AG08395 (cell line): ENCODE measurements around the gene ST6GALNAC2.

Experiments
- DNase-seq: peaks from one replicate; pipeline ENCODE4 v3.0.0; 2012; ENCODE audit warnings: mixed read lengths, low spot score

ST6GALNAC2 gene

DNA sequence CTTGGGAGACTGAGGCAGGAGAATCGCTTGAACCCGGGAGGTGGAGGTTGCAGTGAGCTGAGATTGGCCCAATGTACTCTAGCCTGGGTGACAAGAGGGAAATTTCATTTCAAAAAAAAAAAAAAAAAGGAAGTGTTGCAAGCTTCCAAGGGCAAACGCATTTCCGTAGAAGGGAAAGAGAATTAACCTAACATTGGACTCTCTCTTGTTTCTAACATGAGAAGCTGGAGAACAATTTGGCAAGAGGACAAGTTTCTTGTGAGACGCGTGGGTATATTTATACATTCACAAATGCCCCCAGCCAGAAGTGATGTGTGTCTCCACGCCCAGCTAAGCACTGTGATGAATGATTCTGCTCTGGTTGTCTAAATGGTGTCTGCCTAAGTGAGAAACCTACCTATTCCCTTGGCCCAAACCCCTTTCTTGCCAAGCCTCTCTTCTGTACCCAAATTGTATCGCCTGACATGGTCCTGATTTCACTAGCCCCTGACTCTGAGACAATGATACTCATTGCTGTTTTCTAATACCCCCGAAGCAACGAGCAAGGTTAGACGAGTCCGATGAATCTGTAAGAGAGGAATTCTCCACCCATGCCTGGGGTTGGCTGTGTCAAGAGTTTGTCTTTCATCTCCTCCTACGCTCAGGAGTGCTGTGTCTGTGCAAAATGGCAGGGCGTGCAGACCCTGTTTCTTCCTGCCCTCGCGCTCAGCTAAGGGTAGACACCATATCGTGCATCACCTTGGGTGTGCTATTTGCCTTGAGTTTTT, 14.2 kb upstream of the ST6GALNAC2 start:
- DNase-seq = no peak

DNA sequence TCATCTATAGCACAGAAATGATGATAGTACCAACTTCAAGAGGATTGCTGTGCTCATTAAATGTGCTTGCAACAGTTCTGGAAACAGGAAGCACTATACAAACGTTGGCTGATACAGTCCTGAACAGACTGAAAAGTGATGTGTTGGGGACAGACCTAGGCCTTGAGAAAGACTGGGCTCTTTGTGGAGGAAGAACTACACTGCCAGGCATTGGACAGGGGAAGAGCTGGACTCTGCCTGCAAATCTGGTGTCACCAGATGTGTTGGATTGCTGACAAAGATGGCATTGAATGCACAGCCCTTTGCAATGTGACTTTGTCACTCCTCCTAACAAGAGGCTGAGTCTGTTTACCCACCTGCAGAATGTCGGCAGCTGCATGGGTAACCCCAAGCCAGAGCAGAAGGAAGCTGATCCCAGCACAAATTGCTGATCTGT, 12.4 kb upstream of the ST6GALNAC2 start:
- DNase-seq = no peak

DNA sequence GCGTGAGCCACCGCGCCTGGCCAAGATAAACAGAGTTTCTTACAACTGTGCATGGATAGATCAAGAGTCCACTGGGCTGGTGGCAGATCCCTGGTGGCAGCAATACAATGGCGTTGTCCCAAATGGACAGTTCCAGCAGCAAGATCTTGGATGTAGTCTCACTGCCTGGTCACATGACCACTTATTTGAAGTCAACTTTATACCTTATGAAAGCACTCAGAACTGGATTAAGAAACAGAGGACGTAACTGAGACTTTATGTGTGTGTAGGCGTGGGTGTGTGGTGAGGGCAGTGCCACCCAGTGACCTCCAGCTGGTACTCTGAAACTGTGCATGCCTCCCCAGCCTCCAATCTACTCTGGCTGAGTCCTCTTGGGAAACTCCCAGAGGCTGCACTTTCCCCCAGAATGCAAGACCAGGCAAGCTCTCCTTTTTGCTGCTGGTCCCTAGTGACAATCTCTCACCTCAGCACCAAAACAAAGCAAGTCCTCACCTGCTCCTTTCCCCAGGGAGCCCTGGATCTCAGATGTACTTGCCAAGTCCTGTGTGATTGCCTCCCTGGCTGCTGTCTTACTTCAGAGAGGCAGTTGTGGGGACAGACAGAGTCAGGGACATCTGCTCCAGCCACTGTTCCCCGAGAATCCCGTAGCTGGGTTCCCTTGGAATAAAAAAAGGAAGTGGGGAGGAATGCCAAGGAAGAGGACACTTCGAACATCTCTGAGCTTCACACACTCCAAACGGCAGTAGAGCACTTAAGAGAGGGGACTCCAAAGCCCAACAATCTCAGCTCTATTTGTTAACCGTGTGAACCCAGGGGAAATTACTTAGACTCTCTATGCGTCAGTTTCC, 11.7 kb upstream of the ST6GALNAC2 start:
- no peak for DNase-seq

DNA sequence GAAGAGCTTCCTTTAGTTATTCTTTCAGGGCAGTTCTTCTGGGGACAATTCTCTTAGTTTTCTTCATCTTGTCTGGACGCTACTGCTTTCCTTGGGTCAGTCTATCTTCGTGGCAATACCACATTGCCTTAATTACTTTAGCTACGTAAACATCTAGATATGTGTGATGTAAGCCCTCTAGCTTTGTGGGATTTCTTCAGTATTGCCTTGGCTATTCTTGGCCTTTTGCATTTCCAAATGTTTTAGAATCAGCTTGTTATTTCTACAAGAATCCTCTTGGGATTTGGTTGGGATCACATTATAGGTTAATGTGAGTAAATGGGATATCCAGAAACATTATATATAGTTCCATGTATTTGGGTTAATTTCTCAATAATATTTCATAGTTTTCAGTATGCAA, 9.0 kb upstream of the ST6GALNAC2 start:
- DNase-seq = no peak

DNA sequence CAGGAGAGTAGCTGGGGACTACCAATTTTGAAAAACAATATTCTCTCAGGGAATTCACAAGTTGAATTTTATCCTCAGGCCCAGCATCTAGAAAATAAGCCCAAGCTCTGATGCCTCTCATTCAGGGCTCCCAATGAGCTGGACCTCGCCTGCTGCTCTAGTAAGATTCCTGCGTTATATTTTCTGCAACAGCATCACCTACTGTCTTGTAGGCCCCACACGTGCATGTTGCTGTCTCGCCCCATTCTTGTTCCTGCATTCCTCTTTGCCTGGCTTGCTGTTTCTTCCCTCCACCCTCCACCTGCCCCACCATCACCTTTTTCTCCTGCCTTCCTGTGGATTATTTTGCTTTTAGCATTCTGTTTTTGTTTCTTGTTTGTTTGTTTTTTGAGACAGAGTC, 8.3 kb upstream of the ST6GALNAC2 start:
- DNase-seq = no peak

DNA sequence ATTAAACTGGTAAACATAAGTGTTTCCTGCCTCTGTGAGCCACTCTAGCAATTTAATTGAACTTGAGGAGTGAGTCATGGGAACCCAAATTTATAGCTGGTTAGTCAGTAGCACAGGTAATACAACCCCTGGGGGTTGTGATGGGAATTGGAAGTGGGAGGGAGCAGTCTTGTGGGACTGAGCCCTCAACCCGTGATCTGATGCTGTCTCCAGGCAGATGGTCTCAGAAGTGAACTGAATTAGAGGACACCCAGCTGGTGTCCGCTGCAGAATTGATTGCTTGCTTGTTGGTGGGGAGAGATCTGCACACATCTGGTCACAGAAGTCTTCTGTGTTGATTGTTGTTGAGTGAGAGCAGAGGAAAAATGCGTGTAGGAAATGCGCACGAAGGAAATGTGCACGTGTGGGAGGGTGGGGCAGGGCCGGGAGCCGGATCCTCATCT, 7.7 kb upstream of the ST6GALNAC2 start:
- no peak for DNase-seq

DNA sequence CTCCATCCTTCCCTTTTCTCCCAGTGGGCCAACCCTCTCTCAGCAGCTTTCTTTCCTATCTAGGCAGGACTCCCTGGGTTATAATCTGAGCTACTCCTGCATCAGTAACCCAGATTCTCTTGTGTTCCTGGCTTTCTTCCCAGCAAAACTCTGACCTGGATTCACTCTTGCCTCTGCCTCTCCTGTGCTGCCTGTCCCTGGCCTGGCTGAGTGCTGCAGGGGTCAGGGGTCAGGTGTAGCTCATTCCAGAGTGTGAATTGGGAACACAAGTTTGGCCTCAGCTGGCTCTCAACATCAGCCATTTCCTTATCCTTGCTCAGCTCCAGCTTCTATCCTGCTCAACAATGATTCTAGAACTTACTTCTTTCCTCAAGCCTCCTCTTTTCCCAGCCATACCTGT, 2.5 kb upstream of the ST6GALNAC2 start:
- DNase-seq = no peak

DNA sequence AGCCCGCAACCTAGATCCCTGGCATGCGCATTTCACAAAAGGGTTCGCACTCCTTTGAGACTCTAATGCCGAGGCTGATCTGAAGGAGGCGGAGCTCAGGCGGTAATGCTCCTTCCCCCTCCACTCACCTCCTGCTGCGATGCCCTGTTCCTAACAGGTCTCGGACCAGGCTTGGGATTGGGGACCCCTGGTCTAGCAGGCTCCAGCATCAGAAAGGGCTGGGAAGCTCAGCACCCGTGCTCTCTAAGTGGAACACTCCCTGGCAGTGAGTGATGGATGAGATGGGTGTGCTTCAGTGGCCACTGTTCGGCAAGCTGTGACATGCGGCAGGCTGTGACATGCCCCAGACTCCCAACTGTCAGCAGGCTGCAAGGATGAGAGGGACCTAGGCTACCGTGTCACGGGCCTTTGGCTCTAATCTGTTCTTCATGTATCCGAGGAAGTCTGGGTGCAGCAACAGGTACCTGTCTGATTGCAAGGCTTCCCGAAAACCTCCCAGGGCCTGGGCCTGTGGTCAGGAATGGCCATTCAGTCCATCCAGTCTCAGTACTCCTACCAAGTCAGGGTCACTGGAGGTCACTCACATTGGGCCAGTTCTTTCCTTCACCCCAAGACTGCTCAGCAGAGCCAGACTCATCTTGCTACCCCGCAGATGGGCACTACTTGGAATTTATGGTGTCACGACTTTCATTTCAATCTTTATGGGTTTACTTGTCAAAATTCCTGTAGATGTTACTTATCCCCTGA, 1.3 kb upstream of the ST6GALNAC2 start:
- no peak for DNase-seq

DNA sequence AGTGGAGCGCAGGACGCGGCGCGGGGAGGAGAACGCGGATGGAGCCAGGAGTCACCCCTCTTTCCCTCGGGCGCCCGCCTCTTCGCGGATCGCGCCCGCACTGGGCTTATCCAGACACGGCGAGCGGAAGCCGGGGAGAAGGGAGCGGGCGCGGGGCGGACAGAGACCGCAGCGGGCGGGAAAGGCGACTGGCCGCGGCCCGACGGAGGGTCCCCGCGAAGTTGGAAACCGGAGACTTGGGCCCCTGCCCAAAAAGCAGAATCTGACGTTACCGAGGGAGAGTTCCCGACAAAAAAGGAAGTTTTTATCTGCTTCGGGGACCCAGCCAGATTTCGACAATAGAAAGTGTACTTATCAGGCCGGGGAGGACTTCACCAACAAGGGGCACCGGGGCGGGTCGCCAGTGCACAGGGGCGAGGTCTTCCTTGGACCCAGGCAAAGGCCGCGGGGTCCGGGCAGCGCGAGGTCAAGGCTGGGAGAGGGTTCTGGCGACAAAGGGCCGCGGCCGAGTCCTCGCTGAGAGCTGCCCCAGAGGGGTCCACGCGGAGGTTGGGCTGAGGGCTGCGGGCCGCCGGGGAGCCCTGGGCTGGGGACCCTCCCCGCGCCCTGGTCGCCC, 519 bp downstream of the ST6GALNAC2 start:
- no peak for DNase-seq

DNA sequence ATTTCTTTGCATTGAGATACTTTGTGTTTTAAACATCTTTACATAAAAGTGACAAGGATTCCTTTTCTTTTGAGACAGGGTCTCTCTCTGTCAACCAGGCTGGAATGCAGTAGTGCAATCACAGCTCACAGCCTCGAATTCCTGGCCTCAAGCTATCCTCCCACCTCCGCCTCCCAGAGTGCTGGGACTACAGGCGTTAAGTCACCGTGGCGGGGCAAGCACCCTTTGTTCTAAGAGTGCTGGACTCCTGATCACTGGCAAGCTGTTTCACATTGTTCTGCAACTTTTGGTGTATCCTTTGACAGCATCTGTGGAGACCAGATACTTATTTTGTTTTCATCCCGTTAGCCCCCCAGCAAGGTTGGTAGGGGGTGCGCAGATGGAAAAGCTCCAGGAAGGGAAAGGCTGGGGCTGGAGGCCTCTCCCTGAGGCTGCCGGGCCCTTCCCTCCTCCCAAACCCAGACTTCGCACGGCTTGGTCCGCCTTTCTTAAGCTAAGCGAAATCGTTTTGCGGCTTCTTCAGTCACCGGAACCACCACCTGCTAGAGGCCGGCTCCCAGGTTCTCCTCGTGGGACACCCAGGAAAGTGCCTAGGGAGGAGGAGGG, 1.1 kb downstream of the ST6GALNAC2 start:
- no peak for DNase-seq

DNA sequence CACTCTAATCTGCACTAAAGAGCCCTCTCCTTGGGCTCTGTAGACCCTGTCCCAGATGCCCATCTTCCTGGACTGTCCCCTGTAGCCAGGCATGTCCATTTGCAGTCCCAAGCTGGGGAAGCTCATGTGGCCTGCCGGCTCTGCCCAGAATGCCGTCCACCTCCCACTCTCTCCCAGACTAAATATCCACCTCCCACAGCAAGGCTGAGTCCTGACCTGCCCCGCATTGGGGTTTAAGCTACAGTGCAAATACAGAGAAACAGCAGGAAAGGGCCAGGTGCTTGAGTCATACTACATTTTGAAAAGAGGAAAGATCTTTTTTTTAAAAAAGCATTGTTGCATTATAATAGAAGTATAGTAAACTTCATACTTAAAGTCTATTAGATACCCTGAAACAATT, 3.0 kb downstream of the ST6GALNAC2 start:
- no peak for DNase-seq

DNA sequence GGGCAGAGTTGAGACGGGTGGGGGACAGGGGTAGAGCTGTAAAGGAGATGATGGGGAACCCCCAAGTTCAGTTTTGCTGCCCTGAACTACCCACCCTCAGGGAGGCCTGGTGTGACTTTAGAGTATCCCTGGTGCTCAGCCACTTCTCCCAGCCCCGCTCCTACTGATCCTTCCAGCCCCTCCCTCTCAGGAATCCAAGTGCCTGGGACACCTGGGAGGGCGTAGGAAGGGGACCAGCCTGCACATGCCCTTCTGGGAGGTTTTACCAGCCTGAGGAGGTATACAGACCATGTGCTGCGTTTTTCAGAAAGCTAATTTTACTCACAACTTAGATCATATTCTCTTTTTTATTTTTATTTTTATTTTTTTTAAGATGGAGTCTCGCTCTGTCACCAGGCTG, 4.1 kb downstream of the ST6GALNAC2 start:
- no peak for DNase-seq

DNA sequence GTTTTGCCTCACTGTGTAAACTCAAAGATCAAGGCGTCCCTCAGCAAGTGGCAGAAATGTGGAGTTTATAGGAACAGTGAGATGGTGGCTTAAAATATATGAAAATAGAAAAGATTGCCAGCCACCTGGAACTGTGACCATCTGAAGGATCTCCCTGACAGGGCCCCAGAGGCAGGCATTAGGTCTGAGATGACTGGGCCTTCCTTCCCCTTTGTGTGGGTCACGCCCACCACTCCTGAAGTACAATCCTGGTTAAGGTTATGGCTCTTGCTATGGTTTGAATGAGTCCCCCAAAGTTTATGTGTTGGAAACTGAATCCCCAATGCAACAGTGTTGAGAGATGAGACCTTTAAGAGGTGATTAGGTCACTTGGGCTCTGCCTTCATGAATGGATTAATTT, 6.4 kb downstream of the ST6GALNAC2 start:
- DNase-seq = no peak

DNA sequence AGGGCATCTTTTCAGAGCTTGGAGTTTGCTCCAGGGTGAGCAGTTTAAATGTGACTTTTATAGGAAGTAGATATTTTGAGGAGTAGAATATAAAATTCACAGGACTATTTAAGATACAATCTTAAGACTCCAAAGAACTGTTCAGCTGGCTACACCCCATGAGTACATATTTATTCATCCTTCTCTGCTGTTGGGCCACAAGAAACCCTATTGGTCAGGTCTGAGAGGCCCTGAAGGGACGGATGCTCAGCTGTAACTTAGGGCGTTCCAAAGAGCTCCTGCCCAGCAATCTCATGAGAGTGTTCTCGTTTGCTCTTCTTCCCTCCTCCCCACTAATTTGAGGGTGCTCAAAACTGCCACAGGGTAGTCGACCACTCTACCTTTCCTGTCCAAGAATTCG, 7.3 kb downstream of the ST6GALNAC2 start:
- peak; percentile 44 for DNase-seq

DNA sequence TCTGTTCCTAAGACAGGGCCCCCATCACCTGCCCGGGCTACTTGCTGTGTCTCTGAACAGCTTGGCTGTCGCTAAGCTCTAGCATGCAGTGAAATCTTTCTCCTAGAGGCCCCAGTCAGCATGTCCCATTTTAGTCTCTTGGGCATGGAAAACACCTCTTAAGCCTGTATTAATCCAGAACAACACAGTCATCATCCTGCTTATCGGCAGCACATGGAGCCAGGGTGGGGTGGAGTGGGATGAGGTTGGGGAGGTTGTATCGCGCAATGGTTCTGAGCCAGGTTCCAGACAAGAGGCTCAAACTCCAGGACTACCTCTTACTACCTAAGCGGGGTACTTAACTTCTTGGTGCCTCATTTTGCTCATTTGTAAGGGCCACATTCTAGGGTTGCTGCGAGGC, 7.8 kb downstream of the ST6GALNAC2 start:
- no peak for DNase-seq

DNA sequence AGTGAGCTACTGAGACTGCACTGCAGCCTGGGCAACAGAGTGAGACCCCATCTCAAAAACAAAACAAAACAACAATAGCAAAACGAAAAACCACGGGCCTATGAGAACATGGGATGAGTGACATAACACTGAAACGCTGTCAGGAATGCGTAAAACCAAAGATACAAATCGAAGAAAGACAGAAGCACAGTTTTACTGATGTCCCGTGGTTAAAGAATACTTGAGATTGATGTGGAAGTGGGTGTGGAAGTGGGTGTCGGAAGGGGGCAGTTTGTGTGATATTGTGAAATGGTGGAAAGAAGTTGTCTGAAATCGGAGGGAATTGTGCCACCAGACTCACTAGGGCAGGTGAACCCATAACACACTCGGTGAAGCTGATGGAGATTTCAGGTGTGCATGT, 9.5 kb downstream of the ST6GALNAC2 start:
- DNase-seq = no peak

DNA sequence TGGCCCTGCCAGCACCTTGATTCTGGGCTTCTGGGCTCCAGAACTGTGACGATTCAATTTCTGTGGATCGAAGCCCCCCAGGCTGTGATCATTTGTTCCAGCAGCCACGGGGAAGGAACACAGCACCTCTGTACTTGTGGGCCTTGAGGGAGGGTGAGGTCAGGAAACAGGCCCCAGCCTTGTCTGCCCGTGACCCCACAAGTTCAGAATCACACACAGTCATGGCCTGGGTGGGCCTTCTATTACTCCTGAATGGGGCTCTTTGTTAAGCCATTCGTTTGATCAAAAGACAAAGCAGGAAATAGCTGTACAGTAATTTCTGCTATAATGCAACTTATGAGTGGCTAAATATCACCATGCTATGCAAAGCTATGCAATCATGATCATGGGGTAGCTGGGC, 10.1 kb downstream of the ST6GALNAC2 start:
- DNase-seq = no peak

DNA sequence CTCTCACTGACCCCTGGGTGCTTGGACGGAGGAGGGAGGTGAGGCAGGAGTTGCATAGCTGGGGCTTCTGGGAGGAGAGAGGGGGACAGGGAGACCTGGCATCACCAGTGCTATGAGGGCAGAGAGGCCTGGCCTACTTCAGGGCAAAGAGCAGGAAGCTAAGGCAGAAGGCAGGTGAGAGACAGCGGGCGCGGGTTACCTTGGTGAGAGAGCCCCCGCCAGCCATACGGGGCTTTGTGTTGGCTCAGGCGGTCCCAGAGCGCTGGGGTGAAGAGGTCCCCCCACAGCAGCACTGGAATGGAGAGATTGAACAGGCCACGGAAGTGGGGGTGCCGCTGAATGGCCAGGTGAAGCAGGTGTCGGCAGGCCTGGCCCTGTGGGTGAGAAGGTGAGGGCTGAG, 11.5 kb downstream of the ST6GALNAC2 start:
- DNase-seq = no peak

DNA sequence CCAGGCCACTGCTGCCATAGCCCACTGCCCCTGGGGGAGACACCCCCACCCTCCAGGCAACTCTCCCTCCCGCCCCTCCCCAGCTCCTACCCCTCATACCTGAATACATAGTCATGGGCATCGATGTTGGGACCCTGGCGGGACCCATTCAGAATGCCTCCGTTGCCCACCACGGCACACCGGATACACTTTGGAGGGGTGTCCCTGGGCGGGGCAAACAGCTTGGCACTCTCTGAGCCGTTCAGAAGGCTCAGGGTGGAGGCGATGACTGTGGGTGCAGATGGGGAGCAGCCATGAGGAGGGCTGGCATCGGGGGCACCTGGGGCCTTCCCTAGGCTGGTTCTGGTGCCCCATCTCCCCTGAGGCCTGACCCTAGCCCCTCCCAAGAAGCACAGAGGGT, 12.6 kb downstream of the ST6GALNAC2 start:
- no peak for DNase-seq

DNA sequence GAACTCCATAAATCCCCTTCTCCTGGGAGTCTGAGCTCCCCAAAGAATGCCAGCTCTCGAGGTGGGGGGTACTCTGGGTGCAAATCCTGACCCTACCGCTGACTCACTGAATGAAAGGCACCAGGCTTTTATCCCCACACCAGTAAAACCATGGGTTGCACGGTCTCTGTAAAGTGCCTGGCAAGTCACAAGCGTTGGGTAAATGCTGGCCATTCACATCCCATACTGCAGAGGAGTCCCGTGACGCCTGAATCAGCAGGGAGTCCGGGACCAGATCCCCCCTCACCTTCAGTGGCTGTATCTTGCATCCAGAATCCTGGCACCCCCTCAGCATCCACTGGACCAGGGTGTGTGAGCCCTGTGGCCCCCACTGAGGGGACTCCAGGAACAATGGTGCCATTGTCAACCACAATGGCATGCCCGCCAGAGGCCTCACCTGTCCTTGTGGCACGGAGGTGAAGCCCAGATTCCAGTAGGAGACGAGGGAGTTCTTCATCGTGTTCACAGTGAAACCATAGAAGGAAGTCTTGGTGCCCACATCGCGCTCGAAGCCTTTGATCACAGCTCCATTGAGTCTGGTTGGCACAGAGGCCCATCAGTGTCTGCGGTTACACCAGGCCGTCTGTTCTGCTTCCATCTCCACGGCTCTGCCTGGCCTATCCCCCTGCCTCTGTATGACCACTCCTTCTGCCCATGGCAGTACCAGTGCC, 13.3 kb downstream of the ST6GALNAC2 start:
- no peak for DNase-seq

DNA sequence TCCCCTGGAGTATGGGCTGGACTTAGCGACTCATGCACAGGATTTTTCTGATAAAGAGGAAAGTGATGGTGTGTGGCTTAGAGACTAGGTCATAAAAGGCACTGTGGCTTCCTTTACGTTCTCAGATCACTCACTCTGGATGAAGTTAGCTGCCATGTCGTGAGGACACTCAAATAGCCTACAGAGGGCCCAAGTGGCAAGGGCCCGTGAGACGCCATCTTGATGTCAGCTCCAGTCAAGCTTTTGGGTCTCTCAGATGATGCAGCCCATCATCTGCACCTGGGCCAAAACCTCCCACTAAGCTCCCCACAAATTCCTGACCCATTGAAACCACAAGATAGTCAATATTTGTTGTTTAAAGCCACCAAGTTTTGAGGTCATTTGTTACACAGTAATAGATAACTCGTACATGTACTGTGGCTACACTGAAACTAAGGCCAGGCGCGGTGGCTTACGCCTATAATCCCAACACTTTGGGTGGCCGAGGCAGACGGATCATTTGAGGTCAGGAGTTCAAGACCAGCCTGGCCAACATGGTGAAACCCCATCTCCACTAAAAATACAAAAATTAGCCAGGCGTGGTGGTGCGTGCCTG, 14.7 kb downstream of the ST6GALNAC2 start:
- DNase-seq = no peak
